GM12878 (cell line): ENCODE measurements around the gene SSX2IP.

Experiments
- CBFB ChIP-seq: IDR thresholded peaks from 2 replicates; pipeline ENCODE4 v1.6.1; 2016; ENCODE audit warnings: antibody characterized with exemption, low read depth
- CTCF ChIP-seq, 3 experiments: IDR thresholded peaks in 2 of 3; conservative IDR thresholded peaks in 1 of 3; 2 replicates each; pipeline ENCODE4 v1.5.1; 2011; ENCODE audit warnings: low read depth in 3 of 3, low read length in 3 of 3, mild to moderate bottlenecking in 3 of 3, control low read depth in 2 of 3, moderate library complexity in 2 of 3, inconsistent platforms in 1 of 3, mixed read lengths in 1 of 3; ENCODE audit not compliant: control insufficient read depth in 2 of 3, insufficient read depth in 1 of 3; ENCODE audit errors: extremely low read depth in 1 of 3
- E2F4 ChIP-seq: IDR thresholded peaks from 2 replicates; pipeline ENCODE4 v1.6.1; 2012; ENCODE audit warnings: low read depth, low read length, improper control_type of control experiment
- EGR1 ChIP-seq, 2 experiments: IDR thresholded peaks; 1 replicate in 1 of 2; 2 replicates in 1 of 2; pipeline ENCODE4 v1.6.1; 2011 to 2012; ENCODE audit warnings: low read depth in 2 of 2, low read length in 2 of 2, borderline replicate concordance in 1 of 2, mild to moderate bottlenecking in 1 of 2, moderate library complexity in 1 of 2
- ESRRA ChIP-seq: IDR thresholded peaks from 2 replicates; pipeline ENCODE4 v1.6.1; 2012; ENCODE audit warnings: mild to moderate bottlenecking, low read length, improper control_type of control experiment
- GABPA ChIP-seq: IDR thresholded peaks from 2 replicates; pipeline ENCODE4 v1.6.1; 2014; ENCODE audit warnings: antibody characterized with exemption, low read depth, mild to moderate bottlenecking, inconsistent platforms
- HDAC6 ChIP-seq: fragments of 200-600 bp; sonication (generic); IDR thresholded peaks from one replicate; pipeline ENCODE4 v1.8.0; 2017; ENCODE audit warnings: antibody characterized with exemption; ENCODE audit not compliant: unreplicated experiment
- NFIC ChIP-seq: IDR thresholded peaks from 2 replicates; pipeline ENCODE4 v1.6.1; 2012; ENCODE audit warnings: low read depth, mild to moderate bottlenecking, inconsistent platforms, low read length, moderate library complexity
- NR2C1 ChIP-seq: fragments of 450-650 bp; IDR thresholded peaks from 2 replicates; pipeline ENCODE4 v1.6.1; 2017; ENCODE audit warnings: antibody characterized with exemption, mild to moderate bottlenecking, moderate library complexity
- POLR2AphosphoS5 ChIP-seq: IDR thresholded peaks from 2 replicates; pipeline ENCODE4 v1.6.1; 2011; ENCODE audit warnings: mild to moderate bottlenecking, low read length, inconsistent platforms
- RUNX3 ChIP-seq: IDR thresholded peaks from 2 replicates; pipeline ENCODE4 v1.6.1; 2012; ENCODE audit warnings: low read length, inconsistent platforms
- ZNF24 ChIP-seq: fragments of 450-650 bp; IDR thresholded peaks from 2 replicates; pipeline ENCODE4 v1.6.1; 2017; ENCODE audit warnings: antibody characterized with exemption, mild to moderate bottlenecking
- ZNF274 ChIP-seq: IDR thresholded peaks from one replicate; pipeline ENCODE4 v1.8.0; 2011; ENCODE audit not compliant: insufficient read length, insufficient read depth

- TF ChIP-seq CTCF (IDR thresholded peaks at IDR 0.05 in 2 of 3, conservative IDR thresholded peaks at IDR 0.05 in 1 of 3; ENCODE audit: control insufficient read depth in 2 of 3, extremely low read depth in 1 of 3, insufficient read depth in 1 of 3, low read depth in 3 of 3, low read length in 3 of 3) (no peak), RUNX3 (no peak), HDAC6 (no peak), CBFB (no peak), ZNF274 (no peak), POLR2AphosphoS5 (no peak), GABPA (no peak), ZNF24 (no peak), ESRRA (no peak), NR2C1 (no peak), E2F4 (no peak), EGR1 (IDR thresholded peaks at IDR 0.05; ENCODE audit: borderline replicate concordance in 1 of 2, low read depth in 2 of 2, low read length in 2 of 2) (no peak), NFIC (no peak)
These were observed 46.2 kb upstream of the SSX2IP start for GRCh38 chr1:84736445-84736844.
